Germinal center (tissue), 1 donor: ENCODE results near the gene SMIM20.

ENCODE experiments used
- DNase-seq: peaks from one replicate; pipeline ENCODE4 v3.0.0; 2012; ENCODE audit warnings: mixed read lengths, low spot score

SMIM20 gene

GRCh38 chr4:25955705-25956104, 41.7 kb downstream of the SMIM20 start:
- no peak for DNase-seq

- no peak for DNase-seq
Observed at GRCh38 chr4:25956260-25956659, 42.2 kb downstream of the SMIM20 start.

- DNase-seq: no peak
Observed at GRCh38 chr4:25958110-25958509, 44.1 kb downstream of the SMIM20 start.

- DNase-seq: no peak
Observed at GRCh38 chr4:25962393-25962792, 48.4 kb downstream of the SMIM20 start.

- no peak for DNase-seq
Observed at GRCh38 chr4:25965629-25966028, 51.6 kb downstream of the SMIM20 start.

GRCh38 chr4:25966171-25966570, 52.2 kb downstream of the SMIM20 start:
- no peak for DNase-seq

- DNase-seq: no peak
Observed at GRCh38 chr4:25969374-25970155, 55.5 kb downstream of the SMIM20 start.

- DNase-seq: peak; percentile 62
Observed at GRCh38 chr4:25970226-25970675, 56.2 kb downstream of the SMIM20 start.

GRCh38 chr4:25970691-25971432, 56.8 kb downstream of the SMIM20 start:
- DNase-seq: no peak

- no peak for DNase-seq
Observed at GRCh38 chr4:25972366-25972765, 58.3 kb downstream of the SMIM20 start.

- no peak for DNase-seq
Observed at GRCh38 chr4:25972984-25973745, 59.1 kb downstream of the SMIM20 start.

- no peak for DNase-seq
Observed at GRCh38 chr4:25976780-25977179, 62.8 kb downstream of the SMIM20 start.

GRCh38 chr4:25977397-25978170, 63.6 kb downstream of the SMIM20 start:
- DNase-seq: no peak

- no peak for DNase-seq
Observed at GRCh38 chr4:25978327-25978726, 64.3 kb downstream of the SMIM20 start.
